Subcutaneous adipose tissue (tissue), 4 donors: Measurements from ENCODE around the gene CRELD1. TPM values are rescaled to one million over a fixed set of nuclear protein-coding genes. Genes with fewer than 3 reads are reported as not detected.

Experiments
- CTCF ChIP-seq: fragments of 450-650 bp; IDR thresholded peaks from one replicate; pipeline ENCODE4 v1.5.1; 2016; ENCODE audit warnings: low read depth, mild to moderate bottlenecking, control low read depth, antibody characterized with exemption, moderate library complexity
- total RNA-seq, 4 donors: library from RNA; depleted of rRNA; stranded (reverse); fragments of >200 nt; gene quantifications; one replicate each; pipeline ENCODE4 v1.1.0, GENCODE V29; 2016

CRELD1 gene
- total RNA-seq, 4 donors from 2014 or later = 30.2 to 45.6 (median 35.5) TPM

- no peak for TF ChIP-seq CTCF
These were observed 16.6 kb upstream of the CRELD1 start, which contains the start of gene IL17RC for GRCh38 chr3:9916734-9917680. Gene IL17RC, plus strand, starts transcription at chr3:9917098. Its CDS starts 218 bp downstream, at chr3:9917316.

- TF ChIP-seq CTCF = no peak
These were observed 15.8 kb upstream of the CRELD1 start for GRCh38 chr3:9917820-9918219.

- TF ChIP-seq CTCF = no peak
These were observed 15.2 kb upstream of the CRELD1 start for GRCh38 chr3:9918261-9919038.

- TF ChIP-seq CTCF = no peak
These were observed 5.5 kb upstream of the CRELD1 start for GRCh38 chr3:9928158-9928557.

- no peak for TF ChIP-seq CTCF
These were observed 2.7 kb upstream of the CRELD1 start for GRCh38 chr3:9930804-9931418.

- no peak for TF ChIP-seq CTCF
These were observed 1.1 kb upstream of the CRELD1 start for GRCh38 chr3:9932535-9932842.
